SIG-M5 treated with dmso at 0.1 percent for 504 hours (cell line): ENCODE results near the gene PGRMC2.
"Not testable (repeated sequence)": the region's sequence is repeated elsewhere in the genome, so short reads cannot be mapped to it uniquely, and the experiment has no call there.

Experiments
- DNase-seq: peaks from one replicate; lab custom pipeline; 2025; ENCODE audit not compliant: unreplicated experiment; lab: John Stamatoyannopoulos, UW

The PGRMC2 gene

GRCh38 chr4:128268970-128269369 lies 18.6 kb downstream of the PGRMC2 start:
- DNase-seq, result no peak

GRCh38 chr4:128267745-128268144 lies 19.9 kb downstream of the PGRMC2 start:
- DNase-seq, result no peak

GRCh38 chr4:128267171-128267570 lies 20.4 kb downstream of the PGRMC2 start:
- DNase-seq, result not testable (repeated sequence)

GRCh38 chr4:128265550-128265949 lies 22.1 kb downstream of the PGRMC2 start:
- not testable (repeated sequence) for DNase-seq

- not testable (repeated sequence) for DNase-seq
Observed at GRCh38 chr4:128259889-128260288, 27.7 kb downstream of the PGRMC2 start.

- DNase-seq, result not testable (repeated sequence)
Observed at GRCh38 chr4:128258166-128258565, 29.4 kb downstream of the PGRMC2 start.

GRCh38 chr4:128256539-128256938 lies 31.1 kb downstream of the PGRMC2 start:
- no peak for DNase-seq

- DNase-seq, result no peak
Observed at GRCh38 chr4:128255906-128256305, 31.7 kb downstream of the PGRMC2 start.

GRCh38 chr4:128249787-128250668 lies 37.6 kb downstream of the PGRMC2 start:
- no peak for DNase-seq

GRCh38 chr4:128247906-128248305 lies 39.7 kb downstream of the PGRMC2 start:
- DNase-seq, result no peak

- DNase-seq, result not testable (repeated sequence)
Observed at GRCh38 chr4:128245391-128245790, 42.2 kb downstream of the PGRMC2 start.

GRCh38 chr4:128244379-128244778 lies 43.2 kb downstream of the PGRMC2 start:
- DNase-seq, result no peak

GRCh38 chr4:128242601-128243000 lies 45.0 kb downstream of the PGRMC2 start:
- no peak for DNase-seq

GRCh38 chr4:128241981-128242380 lies 45.6 kb downstream of the PGRMC2 start:
- no peak for DNase-seq

GRCh38 chr4:128241425-128241913 lies 46.1 kb downstream of the PGRMC2 start:
- DNase-seq, result peak; percentile 10

GRCh38 chr4:128241019-128241418 lies 46.6 kb downstream of the PGRMC2 start:
- no peak for DNase-seq

- DNase-seq, result no peak
Observed at GRCh38 chr4:128234836-128235235, 52.8 kb downstream of the PGRMC2 start.

GRCh38 chr4:128232719-128233118 lies 54.9 kb downstream of the PGRMC2 start:
- no peak for DNase-seq

GRCh38 chr4:128228845-128229795 lies 58.5 kb downstream of the PGRMC2 start:
- DNase-seq, result no peak

GRCh38 chr4:128227991-128228571 lies 59.5 kb downstream of the PGRMC2 start:
- peak; percentile 37 for DNase-seq

GRCh38 chr4:128225148-128225547 lies 62.5 kb downstream of the PGRMC2 start:
- peak; percentile 10 for DNase-seq
